UCSD-AML1 (cell line): ENCODE measurements around the gene BRSK1.

Experiments used
- DNase-seq: peaks from one replicate; lab custom pipeline; 2025; ENCODE audit not compliant: unreplicated experiment; lab: John Stamatoyannopoulos, UW

The BRSK1 gene

DNA sequence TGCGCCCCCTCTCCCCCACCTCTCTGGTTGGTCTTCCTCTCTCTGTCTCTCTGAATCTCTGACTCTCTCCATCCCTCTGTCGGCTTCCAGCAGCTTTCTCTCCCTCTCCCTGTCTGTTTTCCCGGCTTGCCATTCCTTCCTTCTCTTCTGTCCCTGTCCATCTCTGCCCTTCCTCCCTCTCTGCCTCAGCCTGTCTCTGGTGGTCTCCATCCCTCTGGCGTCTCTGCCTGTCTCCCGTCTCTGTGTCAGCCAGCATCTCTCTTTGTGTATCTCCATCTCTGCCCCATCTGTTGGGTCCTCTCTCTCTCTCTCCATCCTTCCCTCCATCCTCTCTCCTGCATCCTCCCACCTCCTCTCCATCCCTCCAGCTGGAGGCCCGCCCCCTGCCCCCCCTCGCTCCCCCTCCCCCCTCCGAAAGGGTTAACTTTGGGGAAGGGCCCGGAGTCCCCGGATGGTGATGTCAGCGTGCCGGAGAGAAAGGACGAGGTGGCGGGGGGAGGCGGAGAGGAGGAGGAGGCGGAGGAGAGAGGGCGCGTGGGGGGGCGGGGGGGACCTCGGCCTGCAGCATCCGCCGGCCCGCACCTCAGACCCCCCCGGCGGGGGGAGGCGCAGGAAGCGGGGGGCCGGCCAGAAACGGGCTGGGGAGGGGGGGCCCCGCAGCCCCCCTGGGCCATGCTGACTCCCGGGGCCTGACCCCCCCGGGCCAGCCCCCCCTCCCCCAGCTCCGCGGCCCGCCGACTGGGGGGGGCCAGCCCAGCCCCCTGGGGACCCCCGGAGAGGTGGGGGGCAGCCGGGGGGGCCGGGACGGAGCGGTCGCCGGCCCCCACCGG, at the start of gene BRSK1:
BRSK1 (plus strand) TSS at position 450 of the 830 bp plus-strand sequence. CDS start 446 bp downstream, outside the sequence.
- DNase-seq: no peak

DNA sequence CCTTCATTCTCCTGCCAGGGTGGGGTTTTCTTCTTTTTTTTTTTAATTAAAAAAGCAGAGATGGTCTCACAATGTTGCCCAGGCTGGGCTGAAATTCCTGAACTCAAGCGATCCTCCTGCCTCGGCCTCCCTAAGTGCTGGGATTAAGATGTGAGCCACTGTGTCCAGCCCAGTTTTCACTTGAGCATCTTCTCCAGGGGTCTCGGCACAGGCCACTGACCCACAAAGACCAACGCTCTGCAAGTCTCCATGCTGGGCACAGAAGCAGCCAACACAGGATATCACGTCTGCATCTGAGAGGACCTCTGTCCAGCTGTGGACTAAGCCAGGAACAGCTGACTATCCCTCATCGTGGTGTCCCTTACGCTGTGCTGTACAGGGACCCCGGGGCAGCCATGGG, 45.8 kb upstream of the BRSK1 start:
- no peak for DNase-seq

DNA sequence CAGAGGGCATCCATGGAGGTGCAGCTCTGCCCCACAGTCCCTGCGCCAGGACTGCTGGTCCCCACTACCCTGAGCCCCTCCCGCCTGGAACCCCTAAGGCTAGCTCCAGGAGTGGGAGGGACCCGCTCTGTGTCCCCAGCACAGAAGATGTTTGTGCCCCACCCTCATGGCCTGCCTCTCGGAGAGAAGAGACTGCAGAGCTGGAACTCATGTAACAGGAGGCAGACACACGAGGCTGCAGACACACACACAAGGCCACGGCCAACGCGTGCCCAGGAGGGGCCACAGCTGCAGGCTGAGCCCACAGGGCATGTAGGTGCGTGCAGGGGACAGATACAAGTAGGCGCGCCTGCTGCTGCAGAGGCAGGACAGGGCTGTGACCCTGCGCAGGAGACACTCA, 44.8 kb upstream of the BRSK1 start:
- no peak for DNase-seq

DNA sequence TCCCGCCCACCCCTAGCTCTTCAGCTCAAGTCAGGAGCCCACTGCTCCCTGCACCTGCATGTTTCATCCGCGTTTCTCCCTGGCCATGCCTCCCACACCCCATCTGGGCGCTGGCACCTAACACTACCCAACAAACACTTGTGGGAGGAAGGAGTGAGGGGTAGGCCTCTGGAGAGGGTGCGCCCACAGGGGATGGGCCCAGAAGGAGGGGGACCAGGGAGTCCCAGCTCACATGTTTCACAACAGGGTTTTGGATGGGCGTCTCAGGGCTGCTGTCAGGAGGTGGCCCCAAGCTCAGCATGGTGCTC, 43.1 kb upstream of the BRSK1 start:
- DNase-seq: no peak

DNA sequence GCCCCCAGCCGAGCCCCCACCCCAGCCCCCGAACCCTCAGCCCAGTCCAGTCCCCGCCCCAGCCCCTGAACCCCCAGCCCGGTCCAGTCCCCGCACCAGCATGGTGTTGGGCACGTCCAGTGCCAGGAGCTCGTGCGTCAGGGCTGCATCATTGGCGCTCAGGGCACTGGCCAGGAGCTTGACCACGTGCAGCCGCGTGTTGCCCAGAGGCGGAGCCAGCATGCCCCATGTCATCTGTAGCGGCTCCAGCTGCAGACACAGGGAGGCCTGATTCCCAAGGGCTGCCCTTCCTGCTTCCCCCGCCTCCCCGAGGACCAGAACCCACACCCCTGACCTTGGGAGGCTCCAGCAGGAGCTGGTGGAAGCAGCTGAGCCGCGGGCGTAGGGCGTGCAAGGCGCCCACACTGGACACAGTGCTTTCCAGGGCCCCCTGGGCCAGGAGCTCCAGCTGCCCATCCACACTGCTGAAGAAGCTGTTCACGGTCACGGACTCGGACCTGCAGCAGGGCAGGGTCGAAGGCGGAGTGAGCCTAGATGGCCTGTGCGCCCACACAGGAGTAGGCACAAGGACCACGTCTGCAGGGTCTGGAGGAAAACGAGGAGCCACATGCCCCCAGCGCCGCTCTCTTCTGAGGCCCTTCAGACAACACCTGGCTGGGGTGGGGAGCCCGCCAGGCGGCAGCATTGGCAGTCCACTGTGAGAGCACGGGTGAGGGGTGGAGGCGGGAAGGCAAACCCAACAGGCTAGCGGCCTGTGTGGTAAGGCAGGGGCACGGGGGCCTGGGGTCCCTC, 42.5 kb upstream of the BRSK1 start:
- DNase-seq: no peak

DNA sequence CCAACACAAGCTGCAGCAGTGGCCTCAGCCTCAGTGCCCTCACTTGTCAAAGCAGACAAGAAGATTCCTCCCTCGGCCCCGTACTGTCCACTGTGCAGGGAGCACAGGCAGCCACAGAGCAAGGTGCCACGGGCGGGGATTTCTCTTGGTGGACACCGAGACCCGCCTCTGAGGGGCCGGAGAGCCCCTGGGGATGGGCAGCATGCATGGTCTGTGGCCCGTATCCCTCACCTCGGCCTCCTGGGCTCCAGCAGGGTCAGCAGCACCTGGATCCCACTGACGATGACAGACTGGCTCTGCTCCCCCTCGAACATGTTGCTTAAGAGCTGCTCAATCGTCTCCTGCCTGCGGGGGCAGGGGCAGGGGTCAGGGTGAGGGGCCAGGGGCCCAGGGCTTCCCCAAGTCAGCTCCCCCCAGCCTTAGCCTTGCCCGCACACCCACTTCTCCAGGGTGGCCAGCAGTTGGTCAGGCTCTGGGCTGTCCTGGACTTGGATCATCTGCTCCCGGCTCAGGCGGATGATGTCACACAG, 41.8 kb upstream of the BRSK1 start:
- no peak for DNase-seq

DNA sequence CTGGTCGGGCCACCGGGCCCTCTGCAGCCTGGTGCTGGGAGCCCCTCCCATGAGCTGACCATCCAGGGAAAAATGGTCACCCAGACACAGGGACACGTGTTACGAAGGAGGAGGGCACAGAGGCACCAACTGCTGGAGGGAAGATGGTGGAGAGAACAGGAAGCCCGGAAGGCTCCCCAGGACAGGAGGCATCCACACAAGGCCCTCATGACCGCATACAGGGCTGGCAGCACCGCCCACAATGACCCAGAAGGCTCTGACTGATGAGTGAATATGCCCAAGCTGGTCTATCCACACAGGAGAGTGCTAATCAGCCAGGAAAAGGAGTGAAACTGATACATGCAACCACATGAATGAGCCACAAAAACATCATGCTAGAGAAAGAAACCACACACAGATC, 41.3 kb upstream of the BRSK1 start:
- DNase-seq: no peak

DNA sequence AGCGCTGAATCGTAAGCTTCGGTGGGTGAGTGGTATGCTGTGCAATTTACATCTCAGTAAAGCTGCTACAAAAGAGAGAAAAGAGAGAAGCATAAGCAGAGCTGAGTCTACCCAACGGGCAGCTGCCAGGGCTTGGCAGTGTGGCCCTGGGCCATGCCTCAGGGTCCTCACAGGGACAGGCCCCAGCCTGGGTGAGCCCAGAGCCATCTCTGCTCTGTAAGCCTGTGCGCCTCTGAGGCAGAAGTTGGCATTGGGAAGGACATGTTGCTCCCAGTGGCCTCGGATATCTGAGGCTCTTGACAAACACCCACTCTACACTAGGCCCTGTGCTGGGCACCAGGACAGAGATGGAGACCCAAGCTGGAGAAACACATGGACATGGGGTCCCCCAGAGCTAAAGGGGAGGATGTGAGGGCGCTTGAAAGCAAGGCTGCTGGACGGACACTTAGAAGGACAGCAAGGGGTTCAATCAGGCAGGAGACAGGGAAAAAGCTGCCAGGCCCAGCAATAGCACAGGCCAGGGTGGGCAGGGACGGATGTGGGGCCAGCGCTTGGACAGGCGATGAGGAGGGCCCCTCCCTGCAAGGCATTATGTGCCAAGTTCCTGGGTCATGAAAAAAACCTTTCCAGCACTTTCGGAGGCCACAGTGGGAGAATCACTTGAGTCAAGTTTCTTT, 39.7 kb upstream of the BRSK1 start:
- no peak for DNase-seq

DNA sequence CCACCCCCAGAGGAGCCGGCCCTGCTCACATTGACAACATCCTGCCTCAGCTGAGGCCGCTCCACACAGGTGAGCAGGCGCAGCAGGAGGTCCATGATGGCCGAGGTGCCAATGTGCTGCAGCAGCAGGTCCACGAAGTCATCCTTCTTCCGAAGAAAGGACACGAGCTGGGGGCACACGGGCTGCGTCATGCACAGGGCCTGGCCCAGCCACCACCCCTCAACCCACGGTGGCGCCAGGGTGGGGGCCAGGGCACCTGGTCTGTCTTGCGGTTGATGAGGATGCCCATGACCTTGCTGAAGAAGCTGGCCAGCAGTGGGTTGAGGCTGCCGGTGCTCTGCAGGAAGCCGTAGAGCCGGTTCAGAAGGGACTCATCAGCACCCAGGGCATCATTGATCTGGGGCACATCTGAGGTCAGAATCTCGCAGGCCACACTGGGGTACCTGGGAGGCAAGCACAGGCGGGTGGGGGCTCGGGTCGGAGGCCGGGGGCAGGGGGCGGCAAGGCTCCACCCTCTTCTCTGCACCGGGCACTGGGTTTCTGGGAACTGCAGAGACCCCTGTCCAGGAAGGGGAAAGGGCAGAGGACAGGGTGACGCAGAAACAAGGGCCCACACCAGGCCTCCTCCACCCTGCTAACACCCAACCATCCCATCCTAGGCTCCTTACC, 38.4 kb upstream of the BRSK1 start:
- DNase-seq: no peak

DNA sequence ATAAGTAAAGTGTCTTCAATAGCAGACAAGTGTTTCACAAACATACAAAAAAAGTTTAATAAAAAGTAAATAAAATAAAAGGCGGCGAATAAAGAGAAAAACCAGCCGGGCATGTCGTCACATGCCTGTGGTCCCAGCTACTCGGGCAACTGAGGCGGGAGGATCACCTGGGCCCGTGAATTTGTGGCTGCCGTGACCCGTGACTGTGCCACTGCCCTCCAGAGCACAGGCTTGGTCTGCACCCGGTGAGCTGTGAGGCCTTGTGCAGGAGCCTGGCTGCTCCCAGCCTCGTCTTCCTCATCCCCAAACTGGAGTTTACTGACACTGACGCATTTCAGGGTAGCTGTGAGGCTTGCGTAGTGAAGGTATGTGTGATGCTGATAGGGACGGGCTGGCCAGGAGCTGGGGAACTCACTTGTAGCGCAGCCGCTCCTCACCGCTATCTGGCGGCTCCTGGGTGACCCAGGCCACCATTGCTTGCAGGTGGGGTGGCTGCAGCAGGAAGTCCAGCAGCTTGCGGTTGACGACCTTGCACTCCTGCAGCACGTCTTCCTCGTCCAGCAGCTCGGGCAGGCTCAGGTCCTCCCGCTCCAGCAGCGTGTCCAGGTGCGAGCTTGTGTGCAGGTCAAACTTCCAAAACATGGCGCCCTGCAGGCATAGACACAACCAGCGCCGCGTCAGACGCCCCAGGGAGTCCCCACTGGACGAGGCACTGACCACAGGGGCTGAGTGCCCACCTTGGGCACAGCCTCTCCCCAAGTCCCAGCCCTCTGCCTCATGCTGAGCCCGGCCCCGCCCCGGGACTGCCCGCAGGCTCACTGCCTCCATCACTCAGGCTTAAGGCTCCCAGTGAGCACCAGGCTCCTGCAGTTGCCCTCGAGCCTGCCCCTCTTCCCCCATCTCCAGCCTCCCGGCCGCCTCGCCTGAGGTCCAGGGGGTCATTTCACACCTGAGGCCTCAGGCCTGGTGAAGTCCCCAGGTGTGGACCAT, 37.0 kb upstream of the BRSK1 start:
- DNase-seq: no peak

DNA sequence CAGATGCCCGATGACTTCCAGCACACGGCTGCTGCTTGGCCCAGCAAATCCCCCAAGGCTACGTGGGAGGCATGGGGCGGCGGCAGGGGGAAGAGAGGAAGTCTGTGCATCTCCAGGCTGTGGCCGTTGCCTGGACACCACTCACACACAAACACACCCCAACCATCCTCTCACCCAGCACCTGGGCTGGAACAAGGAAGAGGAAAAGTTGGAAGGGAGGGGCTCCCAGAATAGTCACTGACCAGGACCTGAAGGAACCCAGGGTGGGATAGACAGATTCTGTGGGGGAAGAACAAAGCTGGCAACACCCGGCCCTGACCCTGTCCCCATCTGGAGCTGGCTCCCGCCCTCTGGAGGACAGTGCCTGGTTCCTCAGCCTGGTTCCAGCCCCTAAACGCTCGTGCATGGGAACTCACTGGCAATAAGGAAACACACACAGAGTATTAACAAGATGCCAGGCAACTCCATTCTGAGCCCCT, 36.1 kb upstream of the BRSK1 start:
- DNase-seq: peak; percentile 62

DNA sequence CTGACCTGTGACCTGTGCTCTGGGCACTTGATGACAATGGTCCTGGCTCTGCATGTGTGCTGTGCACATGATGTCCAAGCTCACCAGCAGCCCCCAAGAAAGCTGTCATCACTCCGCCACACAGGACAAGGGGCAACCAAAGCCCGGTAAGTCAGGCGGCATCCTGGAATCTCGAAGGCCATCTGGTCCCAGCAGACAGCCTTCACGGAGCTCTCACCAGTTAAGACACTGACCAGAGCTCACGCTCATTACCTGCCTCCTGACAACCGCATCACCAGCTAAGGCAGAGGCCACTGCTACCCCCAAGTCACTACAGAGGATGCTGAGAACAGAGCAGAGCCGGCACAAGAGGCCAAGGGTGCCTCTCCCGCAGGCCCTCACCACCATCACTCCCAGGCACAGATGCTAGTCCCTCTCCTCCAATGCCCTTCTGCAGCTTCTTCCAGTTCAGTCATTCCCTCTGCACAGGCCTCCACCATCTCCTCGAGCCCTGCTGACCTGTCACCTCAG, 35.6 kb upstream of the BRSK1 start:
- DNase-seq: no peak

DNA sequence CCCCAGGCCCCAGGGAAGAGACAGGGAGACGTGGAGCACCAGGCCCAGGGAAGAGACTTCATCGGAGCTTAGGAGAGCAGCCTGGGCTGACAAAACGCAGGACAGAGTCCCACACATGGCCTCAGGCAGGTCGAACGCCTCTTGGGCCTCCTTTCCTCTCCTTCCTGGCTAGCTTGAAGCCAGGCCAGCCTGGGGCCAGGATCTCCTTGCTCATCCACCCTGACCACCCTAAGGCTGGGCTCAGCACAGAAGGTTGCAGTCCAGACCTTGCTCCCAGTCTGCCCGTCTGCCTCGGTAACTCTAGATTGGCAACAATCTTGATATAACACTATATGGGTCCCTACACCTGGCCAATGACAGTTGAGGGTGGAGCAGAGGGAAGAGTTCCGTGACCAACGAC, 35.1 kb upstream of the BRSK1 start:
- no peak for DNase-seq

DNA sequence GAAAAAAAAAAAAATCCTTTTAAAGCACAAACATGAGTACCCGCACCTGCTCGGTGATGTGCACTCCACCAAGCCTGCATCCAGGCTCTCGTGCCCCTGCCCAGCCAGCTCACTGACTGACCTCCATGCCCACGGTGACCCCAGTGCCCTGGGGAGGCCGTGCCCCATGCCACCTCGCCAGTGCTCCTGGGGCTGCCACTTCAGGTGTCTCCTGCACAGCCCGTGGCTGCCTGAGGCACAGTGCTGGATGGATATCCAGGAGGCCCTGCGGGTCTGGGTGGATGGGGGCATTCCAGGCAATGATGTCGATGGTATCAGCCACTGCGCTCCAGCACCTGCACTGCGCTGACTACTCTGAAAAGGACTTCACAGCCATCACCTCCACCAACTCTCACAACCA, 34.0 kb upstream of the BRSK1 start:
- DNase-seq: no peak

DNA sequence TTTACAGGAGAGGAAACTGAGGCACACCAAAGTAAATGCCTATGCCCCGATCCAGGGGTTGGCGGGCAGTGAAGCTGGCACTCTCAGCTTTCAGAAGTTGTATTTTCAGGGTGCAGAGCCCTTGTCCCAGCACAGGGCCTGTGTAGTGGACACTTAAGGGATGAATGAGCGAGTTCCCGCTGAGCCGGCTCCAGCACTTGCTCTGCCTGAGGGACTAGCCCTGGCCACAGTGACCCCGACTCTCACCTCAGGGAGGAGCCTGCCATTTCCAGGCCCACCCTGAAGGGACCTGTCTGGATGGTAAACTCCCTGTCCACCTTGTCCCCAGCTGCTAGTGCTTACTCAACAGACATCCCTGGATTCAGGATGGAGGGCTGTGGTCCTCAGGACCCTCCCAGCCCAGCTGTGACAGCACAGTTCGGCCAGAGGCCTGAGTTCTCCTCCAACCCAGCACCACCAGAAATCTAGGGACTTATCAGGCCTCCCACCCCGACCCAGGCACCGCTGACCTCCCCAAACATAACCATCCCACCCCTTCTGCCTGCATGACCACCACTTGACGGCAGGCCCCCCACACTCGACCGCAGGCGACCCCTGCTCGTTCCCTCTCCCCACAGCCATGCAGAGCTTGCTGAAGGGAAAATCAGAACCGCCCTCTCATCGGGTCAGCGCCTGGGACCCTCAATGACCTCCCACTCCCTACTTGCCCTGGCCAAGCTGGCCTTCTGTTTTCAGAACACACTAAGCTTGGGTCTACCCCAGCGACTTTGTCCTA, 33.3 kb upstream of the BRSK1 start:
- no peak for DNase-seq

DNA sequence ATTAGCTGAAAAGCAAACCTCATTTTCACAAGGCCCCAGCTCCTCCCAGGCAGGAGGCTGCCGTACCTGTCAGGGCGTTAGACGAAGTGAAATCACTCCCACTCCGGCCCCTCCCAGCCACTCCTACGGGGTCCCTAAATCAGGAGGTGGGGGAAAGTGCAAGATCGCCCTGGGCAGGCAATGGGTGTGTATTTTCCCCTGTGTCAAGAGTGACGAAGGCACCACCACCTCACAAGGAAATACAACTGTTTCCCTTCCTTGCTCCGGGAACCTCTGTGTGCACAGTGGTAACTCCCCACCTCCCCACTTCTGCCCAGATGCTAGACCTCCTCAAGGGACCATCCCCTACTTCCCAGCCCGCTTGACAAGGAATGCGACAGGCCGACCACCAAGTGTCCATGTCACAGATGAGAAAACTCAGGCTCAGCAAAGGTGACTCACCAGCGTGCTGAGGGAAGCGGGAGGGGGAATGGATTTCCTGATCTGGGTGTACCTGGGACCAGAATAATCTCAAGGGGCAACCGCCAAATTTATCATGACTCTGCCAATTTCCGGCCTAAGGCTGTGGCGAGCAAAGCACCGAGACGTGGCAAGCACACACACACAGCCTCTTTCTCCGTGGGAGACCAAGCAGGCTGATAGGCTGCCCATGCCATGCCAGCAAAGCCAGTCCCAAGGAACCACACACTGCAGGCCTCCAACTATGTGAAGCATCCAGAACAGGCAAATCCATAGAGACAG, 32.3 kb upstream of the BRSK1 start:
- DNase-seq: peak; percentile 84

DNA sequence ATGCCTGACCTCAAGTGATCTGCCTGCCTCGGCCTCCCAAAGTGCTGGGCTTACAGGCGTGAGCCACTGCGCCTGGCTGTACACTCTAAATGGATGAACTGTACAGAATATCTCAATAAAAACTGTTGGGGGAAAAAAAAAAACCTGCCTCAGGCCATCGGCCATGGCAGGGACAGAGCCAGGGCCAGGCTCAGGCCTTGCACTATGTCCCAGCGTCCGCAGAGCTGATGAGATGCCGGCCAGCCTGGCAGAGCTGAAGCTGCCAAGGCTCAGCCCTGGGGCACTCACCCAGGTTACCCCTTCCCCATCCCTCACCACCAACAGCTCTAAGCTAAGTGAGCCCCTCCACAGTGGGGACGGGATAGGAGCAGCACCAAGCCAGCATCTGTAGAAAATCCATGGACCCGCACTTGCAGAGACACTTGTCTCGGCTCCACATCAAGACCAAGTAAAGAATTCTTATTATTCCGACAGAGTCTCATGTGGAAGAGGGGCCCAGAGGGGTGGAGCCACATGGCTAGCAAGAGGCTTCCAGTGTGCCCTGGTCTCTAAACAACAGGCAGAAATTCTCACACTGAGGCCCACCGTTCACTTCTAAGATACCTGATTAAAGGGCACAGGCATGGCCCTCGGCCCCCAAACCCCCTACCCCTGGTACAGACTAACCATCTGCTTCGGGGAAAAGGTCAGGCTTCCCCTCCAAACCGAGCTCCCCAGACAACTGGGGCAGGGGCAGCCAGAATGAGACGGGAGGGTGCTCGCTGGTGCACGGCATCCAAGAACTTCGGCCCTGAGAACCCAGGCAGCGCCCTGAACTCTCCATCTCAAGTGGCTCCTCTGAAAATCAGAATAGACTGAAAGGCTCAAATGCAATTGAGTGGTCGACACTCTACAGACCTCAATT, 30.8 kb upstream of the BRSK1 start:
- DNase-seq: no peak
